Activated gamma-delta T cell treated with Interleukin-2 at 50 U/mL for 16 hours (primary cell): Measurements from ENCODE around the gene ZBP1.

ENCODE experiments used
- DNase-seq: peaks from one replicate; pipeline ENCODE4 v3.0.0-alpha.2; 2020

ZBP1 gene

GRCh38 chr20:57596358-57596757 is 23.9 kb downstream of the ZBP1 start:
- no peak for DNase-seq

GRCh38 chr20:57595041-57596030 is 24.9 kb downstream of the ZBP1 start:
- no peak for DNase-seq

DNA sequence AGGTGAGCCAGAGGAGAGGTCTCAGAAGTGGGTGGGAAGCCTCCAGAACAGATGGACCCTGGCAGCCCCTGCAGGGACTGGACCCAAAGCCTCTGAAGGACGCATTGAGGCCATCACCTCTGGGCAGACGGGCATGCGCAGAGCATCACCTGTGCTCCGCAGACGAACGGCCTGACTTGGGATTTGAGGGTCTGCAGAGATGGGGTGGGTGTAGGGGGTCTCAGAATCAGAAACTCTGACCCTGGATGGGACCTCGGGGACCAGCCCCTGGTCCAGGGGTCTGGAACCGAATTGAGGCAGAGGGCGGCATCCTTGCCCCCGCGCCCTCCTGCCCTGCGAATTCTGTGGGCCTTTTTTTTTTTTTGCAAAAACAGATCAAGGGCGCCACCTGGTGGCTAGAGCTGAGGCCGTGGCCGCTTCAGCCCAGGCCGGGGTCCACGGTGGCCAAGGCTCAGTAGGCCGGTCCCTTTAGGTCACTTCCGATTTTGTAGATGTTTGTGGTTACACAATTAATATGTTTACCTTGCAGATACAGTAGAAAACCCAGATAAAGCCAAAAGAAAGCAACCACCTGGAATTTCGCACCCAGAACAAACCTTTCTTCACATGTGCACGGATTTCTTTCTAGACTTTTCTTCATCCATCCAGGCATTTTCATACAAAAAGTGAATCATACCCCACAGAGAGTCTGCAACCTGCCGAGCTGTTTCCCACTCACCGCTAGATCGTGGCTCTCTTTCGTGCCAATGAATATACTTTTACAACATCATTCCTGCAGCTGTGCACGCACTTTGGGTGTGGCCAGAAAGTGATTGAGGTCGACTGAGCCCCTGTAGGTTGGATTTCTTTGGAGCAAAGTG is 25.9 kb downstream of the ZBP1 start:
- DNase-seq = peak; percentile 54

DNA sequence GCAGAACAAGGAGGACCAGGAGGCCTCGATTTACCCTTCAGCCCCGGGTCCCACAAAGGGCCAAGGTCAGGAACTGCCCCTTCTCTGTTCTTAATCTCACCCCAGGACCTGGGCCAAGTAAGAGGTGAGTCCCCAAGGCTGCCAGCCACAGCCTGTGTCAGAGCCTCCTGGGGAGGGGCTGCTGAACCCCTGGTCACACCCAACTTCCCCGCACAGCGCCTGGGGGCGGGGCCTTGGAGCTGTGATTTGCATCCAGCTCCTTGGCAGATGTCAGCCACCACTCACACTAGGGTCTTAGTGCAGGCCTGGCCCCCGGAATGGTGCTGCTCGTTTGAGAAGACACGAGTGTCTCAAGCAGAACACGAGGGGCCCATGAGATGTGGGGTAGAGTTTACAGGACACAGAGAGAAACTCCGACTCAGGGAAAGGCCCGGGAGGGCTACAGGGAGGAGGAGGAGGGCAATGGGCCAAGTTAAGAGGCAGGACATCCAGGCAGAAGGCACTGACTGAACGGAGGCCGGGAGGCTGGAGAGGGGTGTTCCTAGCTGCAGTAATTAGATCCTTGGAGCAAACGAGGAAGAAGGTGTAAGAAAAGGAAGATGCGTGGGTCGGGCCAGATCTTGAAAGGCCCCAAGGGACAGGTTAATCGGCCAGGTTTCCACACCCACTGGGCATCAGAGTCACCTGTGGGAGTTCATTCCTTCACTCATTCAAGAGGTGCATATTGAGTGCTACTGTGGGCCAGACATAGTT is 26.9 kb downstream of the ZBP1 start:
- DNase-seq = no peak

- no peak for DNase-seq
Observed at GRCh38 chr20:57592263-57593092, 27.7 kb downstream of the ZBP1 start.

- DNase-seq = no peak
Observed at GRCh38 chr20:57591289-57592229, 28.7 kb downstream of the ZBP1 start.

GRCh38 chr20:57590485-57591288 is 29.5 kb downstream of the ZBP1 start:
- no peak for DNase-seq

GRCh38 chr20:57589728-57590484 is 30.3 kb downstream of the ZBP1 start:
- no peak for DNase-seq

DNA sequence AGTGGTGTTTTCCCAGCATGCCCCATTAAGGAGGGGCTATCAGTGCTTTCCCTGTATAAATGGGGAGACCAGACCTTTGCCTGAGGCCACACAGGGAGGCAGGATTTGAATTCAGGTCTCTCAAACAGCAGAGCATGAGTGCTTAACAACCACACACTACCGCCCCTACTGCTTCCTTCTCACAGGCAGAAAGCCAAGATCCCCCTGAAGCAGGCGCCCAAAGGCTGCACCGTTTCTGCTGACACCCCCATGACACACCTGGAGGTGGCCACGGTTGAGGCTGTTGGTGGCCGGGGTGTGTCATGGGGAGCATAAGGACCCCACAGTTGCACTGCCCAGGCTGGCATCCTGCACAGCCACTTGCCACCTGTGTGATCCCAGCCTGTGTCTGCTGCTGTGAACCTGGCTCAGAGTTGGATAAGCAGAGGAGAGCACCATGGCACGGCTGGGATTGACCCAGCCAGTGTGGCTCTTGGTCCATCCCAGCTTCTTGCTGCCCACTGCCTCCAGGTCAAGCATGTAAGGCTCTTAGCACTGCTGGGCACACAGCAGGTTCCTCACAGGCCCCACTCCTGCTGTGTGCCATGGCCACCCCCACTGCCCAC is 31.0 kb downstream of the ZBP1 start:
- DNase-seq = no peak

GRCh38 chr20:57588596-57588995 is 31.6 kb downstream of the ZBP1 start:
- no peak for DNase-seq

DNA sequence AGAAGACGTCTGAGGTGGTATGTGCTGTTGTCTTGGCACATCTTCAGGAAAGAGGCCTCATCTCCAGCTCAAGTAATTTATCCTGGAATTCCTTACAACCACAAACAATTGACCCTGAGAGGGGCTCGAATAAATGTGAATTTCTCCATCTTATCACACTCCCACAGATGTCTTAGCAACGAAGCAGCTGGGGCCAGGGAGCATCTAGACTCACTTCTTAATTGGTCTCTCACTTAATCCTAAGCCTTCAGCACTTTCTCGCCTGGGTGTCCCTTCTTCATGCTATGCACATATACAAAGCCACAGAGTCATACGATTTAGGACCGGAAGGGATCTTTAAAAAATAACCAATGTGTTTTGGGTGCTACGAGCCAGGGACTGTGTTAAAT is 32.2 kb downstream of the ZBP1 start:
- DNase-seq = no peak

DNA sequence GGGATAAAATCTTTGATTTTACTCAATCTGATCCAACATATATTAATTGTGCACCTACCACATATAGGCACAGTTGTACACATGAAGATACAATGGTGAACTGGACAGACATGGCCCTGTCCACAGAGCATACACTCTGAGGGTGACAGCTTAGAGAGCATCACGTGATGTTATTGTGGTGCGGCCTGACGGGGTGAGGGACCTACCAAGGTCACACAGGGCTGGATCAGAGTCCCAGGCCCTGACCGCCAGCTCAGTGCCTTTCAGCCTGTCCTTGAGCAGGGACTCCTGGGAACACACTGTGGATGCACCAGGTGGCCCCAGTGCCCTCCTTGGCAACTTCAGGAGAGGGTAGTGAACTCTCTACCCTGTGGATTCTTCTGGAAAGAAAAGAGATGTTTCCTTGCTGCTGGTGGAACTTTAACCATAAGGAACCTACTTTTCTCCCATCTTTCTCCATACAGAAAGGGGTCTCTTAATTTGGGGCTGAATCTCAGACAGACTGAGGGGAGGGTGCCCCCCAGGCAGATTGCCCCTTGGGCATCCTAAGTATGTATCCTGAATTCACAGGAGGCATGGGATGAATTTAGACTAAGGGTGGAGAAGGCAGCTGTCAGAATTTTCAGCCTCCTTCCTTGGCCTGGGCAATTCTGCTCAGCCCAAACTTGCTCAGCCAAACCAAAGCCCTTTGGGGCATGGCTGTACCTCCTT is 32.8 kb downstream of the ZBP1 start:
- DNase-seq = no peak

- DNase-seq = no peak
Observed at GRCh38 chr20:57586943-57587277, 33.3 kb downstream of the ZBP1 start.

- DNase-seq = no peak
Observed at GRCh38 chr20:57586370-57586793, 33.8 kb downstream of the ZBP1 start.

- DNase-seq = no peak
Observed at GRCh38 chr20:57585466-57586213, 34.6 kb downstream of the ZBP1 start.

DNA sequence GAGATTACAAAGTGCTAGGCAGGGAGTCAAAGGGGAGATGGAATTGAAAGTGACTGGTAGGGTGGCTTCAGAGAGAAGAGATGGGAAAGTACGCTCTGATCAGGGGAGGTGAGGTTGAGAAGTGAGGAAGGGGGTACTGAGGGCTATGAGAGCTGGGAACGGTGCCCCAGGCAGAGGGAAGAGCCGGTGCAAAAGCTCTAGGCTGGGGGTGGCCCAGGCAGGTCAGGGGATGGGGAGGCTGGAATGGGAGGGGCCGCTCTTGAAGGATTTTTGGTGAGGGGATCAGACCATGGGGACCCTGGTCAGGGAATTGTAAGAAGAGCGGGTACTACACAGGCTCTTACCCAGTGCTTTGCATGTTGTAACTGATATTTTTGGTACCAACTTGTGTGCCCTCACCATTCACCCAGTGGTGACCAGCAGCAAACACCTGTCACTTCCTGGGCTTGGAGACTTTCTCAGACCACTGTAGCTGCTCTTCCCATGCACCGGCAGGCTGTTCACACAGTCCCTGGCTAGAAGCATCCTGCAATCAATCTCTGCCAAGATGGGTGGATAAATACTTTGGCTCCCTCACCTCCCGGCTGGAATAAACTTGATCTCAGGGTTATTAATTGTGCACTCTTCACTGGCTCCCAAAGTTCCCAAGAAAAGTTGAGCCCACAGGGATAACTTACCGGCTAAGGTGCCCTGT is 35.3 kb downstream of the ZBP1 start:
- no peak for DNase-seq
